Pancreas (tissue), 10 donors: Measurements from ENCODE around the gene SLC38A9. TPM values are rescaled to one million over a fixed set of nuclear protein-coding genes. Genes with fewer than 3 reads are reported as not detected.

Experiments used
- ATAC-seq, 4 donors: fragments of 200-7000 bp; cut with Tn5 transposase; one replicate each; pipeline versions ENCODE4 v1.8.0 to v1.9.1; 2020; ENCODE audit warnings: mild to moderate bottlenecking in 4 of 4, moderate library complexity in 4 of 4
- DNase-seq, 6 donors: peaks; one replicate each; pipeline ENCODE4 v3.0.0-alpha.2; 2020
- FAIRE-seq: peaks from 2 replicates; lab custom pipeline; 2012; peaks lifted over from hg19 to GRCh38; lab: Jason Lieb, UNC
- H3K27ac ChIP-seq, 4 donors: fragments of 200-600 bp; sonication (generic); 1 replicate in 3 of 4; 2 replicates in 1 of 4; pipeline versions ENCODE4 v1.5.0 to v1.8.0; 2020
- H3K27me3 ChIP-seq, 4 donors: fragments of 200-600 bp; one replicate each; pipeline ENCODE4 v1.8.0; 2021
- H3K36me3 ChIP-seq, 3 donors: fragments of 200-600 bp; sonication (generic) in 1 of 3; one replicate each; pipeline versions ENCODE4 v1.5.0 to v1.8.0; 2020 to 2021
- H3K4me1 ChIP-seq, 3 donors: fragments of 200-600 bp; one replicate each; pipeline ENCODE4 v1.8.0; 2021
- H3K4me3 ChIP-seq, 4 donors: fragments of 200-600 bp; sonication (generic) in 2 of 4; one replicate each; pipeline versions ENCODE4 v1.5.0 to v1.8.0; 2020 to 2021
- H3K9me3 ChIP-seq, 4 donors: fragments of 200-600 bp; one replicate each; pipeline ENCODE4 v1.8.0; 2021
- WGBS, 2 donors: extraction: QIAGEN DNeasy Blood & Tissue Kit; methylation state at CpG; one replicate each; pipeline ENCODE4 v1.1.7; 2013; 5-methylcytosine and 5-hydroxymethylcytosine counted together
- intact Hi-C, 3 donors: fragments of 100-400 bp; cut with DNase I; formaldehyde crosslinking; loops; one replicate each; pipeline versions ENCODE4 v1.11.1 to v1.14.2; 2022
- polyA plus RNA-seq, 2 donors: library from polyadenylated mRNA; stranded (reverse); fragments of 200-250 nt; gene quantifications; one replicate each; pipeline ENCODE4 v1.2.3, GENCODE V29; 2013
- total RNA-seq, 6 donors: library from RNA; stranded (reverse); fragmentation: NEBNext Ultra II Directional in 4 of 6; extraction: Animal tissue kit (Norgen Biotek cat#: 25700) in 4 of 6; gene quantifications; one replicate each; pipeline versions ENCODE4 v1.2.1 to v1.2.4, GENCODE V29; 2021 to 2023
- TF ChIP-seq, protein P1 (sequence below), 4 donors: fragments of 200-600 bp; sonication (generic) in 3 of 4; IDR thresholded peaks; one replicate each; pipeline versions ENCODE4 v1.5.0 to v1.8.0; 2021; ENCODE audit warnings: antibody characterized with exemption in 4 of 4
- donor health status: healthy with polysubstance abuse.
- donor health status: DM: no; HTN: no; CAD: no; lungs with moderate emphysema.
- donor health status: DM: no; HTN: no; CAD: no.
- donor health status: control.
- donor health status: control.
- donor health status: Bipolar disorder and iron deficiency.
- donor health status: DM: yes; HTN: yes; CAD: no.
- donor health status: DM: no; HTN: no; CAD: no.
- donor health status: DM: no; HTN: no; CAD: no.
- donor health status: DM: yes; HTN: yes; CAD: no.

The SLC38A9 gene
- total and polyA plus RNA-seq, 8 donors, result 9.7 to 27.1 (median 18.7) TPM

DNA sequence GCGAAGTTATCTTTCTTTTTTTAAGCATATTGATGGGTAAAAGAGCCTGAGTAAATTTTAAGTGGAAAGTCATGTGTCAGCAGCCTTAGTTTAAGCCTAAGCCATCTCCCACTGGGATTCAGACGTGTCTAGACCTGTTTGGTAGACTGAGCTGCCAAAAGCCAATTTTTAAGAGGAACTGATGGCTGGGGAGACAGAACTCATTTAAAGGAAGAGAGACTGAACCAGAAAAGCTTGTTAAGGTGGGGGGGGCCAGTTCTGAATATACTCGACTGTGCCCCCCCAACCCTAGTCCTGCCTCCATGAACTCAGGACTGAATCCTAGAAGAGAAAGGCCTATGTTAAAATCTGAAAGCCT lies 119.0 kb downstream of the SLC38A9 start:
- no peak for ATAC-seq
- DNase-seq, result no peak
- Histone ChIP-seq H3K4me3 (no peak overlapping the region), H3K4me1 (peaks cover 0 to 10% (median 0%) of the 10 kb centered on the region in 3 donors), H3K27ac (no peak overlapping the region), H3K27me3 (no peaks in the 10 kb centered on the region), H3K36me3 (no peaks in the 10 kb centered on the region), H3K9me3 (no peaks in the 10 kb centered on the region)
- TF ChIP-seq, protein P1, sequence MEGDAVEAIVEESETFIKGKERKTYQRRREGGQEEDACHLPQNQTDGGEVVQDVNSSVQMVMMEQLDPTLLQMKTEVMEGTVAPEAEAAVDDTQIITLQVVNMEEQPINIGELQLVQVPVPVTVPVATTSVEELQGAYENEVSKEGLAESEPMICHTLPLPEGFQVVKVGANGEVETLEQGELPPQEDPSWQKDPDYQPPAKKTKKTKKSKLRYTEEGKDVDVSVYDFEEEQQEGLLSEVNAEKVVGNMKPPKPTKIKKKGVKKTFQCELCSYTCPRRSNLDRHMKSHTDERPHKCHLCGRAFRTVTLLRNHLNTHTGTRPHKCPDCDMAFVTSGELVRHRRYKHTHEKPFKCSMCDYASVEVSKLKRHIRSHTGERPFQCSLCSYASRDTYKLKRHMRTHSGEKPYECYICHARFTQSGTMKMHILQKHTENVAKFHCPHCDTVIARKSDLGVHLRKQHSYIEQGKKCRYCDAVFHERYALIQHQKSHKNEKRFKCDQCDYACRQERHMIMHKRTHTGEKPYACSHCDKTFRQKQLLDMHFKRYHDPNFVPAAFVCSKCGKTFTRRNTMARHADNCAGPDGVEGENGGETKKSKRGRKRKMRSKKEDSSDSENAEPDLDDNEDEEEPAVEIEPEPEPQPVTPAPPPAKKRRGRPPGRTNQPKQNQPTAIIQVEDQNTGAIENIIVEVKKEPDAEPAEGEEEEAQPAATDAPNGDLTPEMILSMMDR (IDR thresholded peaks at IDR 0.05), result no peak
- 76 to 83% methylated on average over 3 of the region's 3 CpGs for WGBS, 2 donors
- intact Hi-C loops, result no loop called here
- FAIRE-seq, result no peak

DNA sequence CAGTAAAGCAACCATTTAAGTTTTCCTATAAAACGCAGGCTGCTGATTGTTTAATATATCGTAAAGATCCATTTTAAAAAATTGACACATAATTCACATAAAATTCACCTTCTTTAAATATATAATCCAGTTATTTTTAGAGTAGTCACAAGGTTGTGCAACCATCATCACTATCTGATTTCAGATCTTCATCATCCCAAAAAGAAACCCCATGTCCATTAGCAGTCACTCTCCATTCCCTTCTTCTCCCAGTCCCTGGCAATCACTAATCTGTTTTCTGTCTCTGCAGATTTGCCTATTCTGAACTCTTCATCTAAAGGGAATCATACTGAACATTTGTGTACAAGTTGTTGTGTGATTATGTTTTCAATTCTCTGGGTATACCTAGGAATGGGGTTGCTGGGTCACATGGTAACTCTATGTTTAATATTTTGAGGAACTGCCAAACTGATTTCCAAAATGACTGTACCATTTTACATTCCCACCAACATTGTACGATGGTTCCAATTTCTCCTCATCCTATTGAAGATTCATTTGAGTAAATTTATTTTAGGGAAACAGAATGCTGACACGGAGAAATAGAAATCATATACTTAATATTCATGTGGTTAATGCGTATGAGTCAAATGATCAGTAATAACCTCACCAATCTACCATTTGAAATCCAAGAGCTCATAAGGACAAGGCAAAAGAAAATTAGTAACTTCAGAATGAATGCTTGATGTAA lies 119.6 kb downstream of the SLC38A9 start:
- Histone ChIP-seq H3K9me3 (no peaks in the 10 kb centered on the region), H3K27ac (no peak overlapping the region), H3K36me3 (no peaks in the 10 kb centered on the region), H3K4me3 (no peak overlapping the region), H3K4me1 (peaks cover 0 to 6% (median 0%) of the 10 kb centered on the region in 3 donors), H3K27me3 (no peaks in the 10 kb centered on the region)
- intact Hi-C loops, result no loop called here
- TF ChIP-seq, protein P1 (IDR thresholded peaks at IDR 0.05), result no peak
- FAIRE-seq, result no peak
- WGBS, 2 donors, result 84 to 93% methylated on average over 5 of the region's 5 CpGs
- no peak for ATAC-seq
- DNase-seq, result no peak

DNA sequence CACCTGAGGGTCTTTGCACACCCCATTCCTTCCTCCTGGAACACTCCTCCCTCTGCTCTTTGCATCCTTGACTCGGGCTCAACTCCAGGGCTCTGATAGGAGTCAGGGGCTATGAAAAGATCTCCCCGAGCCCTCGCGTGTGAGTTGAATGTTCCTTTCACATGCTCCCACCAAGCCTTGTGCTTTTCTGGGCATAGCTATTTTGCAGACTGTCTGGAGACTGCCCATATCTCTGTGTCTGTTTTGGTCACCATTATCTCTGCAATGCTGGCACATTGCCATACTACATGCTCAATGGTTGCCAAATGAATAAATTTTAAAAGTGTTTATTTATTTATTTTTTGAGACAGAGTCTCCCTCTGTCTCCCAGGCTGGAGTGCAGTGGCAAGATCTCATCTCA lies 120.4 kb downstream of the SLC38A9 start:
- FAIRE-seq (no peak), DNase-seq (no peak), ATAC-seq (no peak)
- no peak overlapping the region for H3K27ac ChIP-seq
- TF ChIP-seq, protein P1 (IDR thresholded peaks at IDR 0.05), result no peak
- H3K4me1 ChIP-seq, result no peaks in the 10 kb centered on the region
- H3K9me3 ChIP-seq, result no peaks in the 10 kb centered on the region
- no peaks in the 10 kb centered on the region for H3K36me3 ChIP-seq
- H3K4me3 ChIP-seq, result no peak overlapping the region
- WGBS, 2 donors, result 81 to 94% methylated on average over 4 of the region's 4 CpGs
- no peaks in the 10 kb centered on the region for H3K27me3 ChIP-seq
- intact Hi-C loops, result no loop called here

- ATAC-seq, result no peak
- Histone ChIP-seq H3K9me3 (no peaks in the 10 kb centered on the region), H3K27ac (no peak overlapping the region), H3K4me3 (no peak overlapping the region), H3K4me1 (peaks cover 0 to 6% (median 0%) of the 10 kb centered on the region in 3 donors), H3K36me3 (no peaks in the 10 kb centered on the region), H3K27me3 (no peaks in the 10 kb centered on the region)
- intact Hi-C loops, result no loop called here
- no peak for FAIRE-seq
- 56 to 77% methylated on average over 1 of the region's 1 CpG for WGBS, 2 donors
- TF ChIP-seq, protein P1 (IDR thresholded peaks at IDR 0.05), result no peak
- no peak for DNase-seq
Measured at GRCh38 chr5:55585206-55585610, 126.9 kb downstream of the SLC38A9 start.
